Endothelial cell of umbilical vein (primary cell): ENCODE results near the gene SLC35A2. TPM values are rescaled to one million over a fixed set of nuclear protein-coding genes. Genes with fewer than 3 reads are reported as not detected.

Experiments used
- BruUV-seq: library from RNA; stranded (reverse); fragments of 400-500 nt; replicated peaks from 2 replicates; lab custom pipeline; 2021; lab: Mats Ljungman, UMichigan
- CTCF ChIA-PET: fragments of 300-600, 350-600 bp; sonication (Branson Sonifier 250); formaldehyde crosslinking; loops from one replicate; lab custom pipeline; 2021; ENCODE audit warnings: antibody characterized with exemption, inconsistent platforms; lab: Charles Lee
- POLR2A ChIA-PET: fragments of 300-600, 350-600 bp; sonication (Branson Sonifier 250); formaldehyde crosslinking; loops from one replicate; lab custom pipeline; 2021; ENCODE audit warnings: antibody characterized with exemption, inconsistent platforms; lab: Charles Lee
- DNase-seq: peaks from one replicate; pipeline ENCODE4 v3.0.0-alpha.2; 2011; ENCODE audit warnings: low read depth, low spot score
- FAIRE-seq: peaks from 2 replicates; lab custom pipeline; 2011; peaks lifted over from hg19 to GRCh38; lab: Jason Lieb, UNC
- H2AFZ ChIP-seq: 2 replicates; pipeline ENCODE4 v1.6.0; 2012; ENCODE audit warnings: low read depth, low read length, control low read depth, inconsistent platforms
- H3K27ac ChIP-seq: 2 replicates; pipeline ENCODE4 v1.5.1; 2011; ENCODE audit warnings: low read depth, mild to moderate bottlenecking, control low read depth, low read length, moderate library complexity; ENCODE audit not compliant: insufficient read depth
- H3K27me3 ChIP-seq, 2 experiments: 2 replicates each; pipeline versions ENCODE4 v1.6.0 to v1.6.1; 2011; ENCODE audit warnings: low read length in 2 of 2, mixed read lengths in 1 of 2; ENCODE audit not compliant: control insufficient read depth in 2 of 2, insufficient read depth in 2 of 2
- H3K36me3 ChIP-seq, 2 experiments: 2 replicates in 1 of 2; 3 replicates in 1 of 2; pipeline ENCODE4 v1.5.1; 2011; ENCODE audit warnings: low read length in 2 of 2, mild to moderate bottlenecking in 1 of 2, moderate library complexity in 1 of 2; ENCODE audit not compliant: control insufficient read depth in 2 of 2, insufficient read depth in 2 of 2; ENCODE audit errors: extremely low read depth in 1 of 2
- H3K4me1 ChIP-seq: 3 replicates; pipeline ENCODE4 v1.5.1; 2011; ENCODE audit warnings: mild to moderate bottlenecking, low read length; ENCODE audit not compliant: control insufficient read depth, insufficient read depth; ENCODE audit errors: extremely low read depth
- H3K4me2 ChIP-seq: 2 replicates; pipeline ENCODE4 v1.6.1; 2011; ENCODE audit warnings: low read length, control low read depth, mixed read lengths; ENCODE audit not compliant: insufficient read depth
- H3K4me3 ChIP-seq, 3 experiments: fragments of 200-600 bp in 1 of 3; sonication (generic), shearing (Covaris generic) in 1 of 3; replicated peaks in 1 of 3; 2 replicates each; pipeline ENCODE4 v1.5.1; 2011 to 2016; ENCODE audit warnings: control low read depth in 3 of 3, low read length in 3 of 3, mild to moderate bottlenecking in 2 of 3, inconsistent platforms in 1 of 3, low read depth in 1 of 3, moderate library complexity in 1 of 3; ENCODE audit not compliant: insufficient read depth in 1 of 3
- H3K79me2 ChIP-seq: 2 replicates; pipeline ENCODE4 v1.6.0; 2012; ENCODE audit warnings: low read length, inconsistent platforms; ENCODE audit not compliant: control insufficient read depth, insufficient read depth
- H3K9ac ChIP-seq: replicated peaks from 2 replicates; pipeline ENCODE3; 2011; ENCODE audit warnings: low read length, control low read depth; ENCODE audit not compliant: insufficient read depth; ENCODE audit errors: extremely low read depth
- H3K9me1 ChIP-seq: replicated peaks from 3 replicates; pipeline ENCODE4 v1.6.0; 2011; ENCODE audit warnings: mild to moderate bottlenecking, low read length; ENCODE audit not compliant: control insufficient read depth, insufficient read depth; ENCODE audit errors: extremely low read depth
- H3K9me3 ChIP-seq: replicated peaks from 2 replicates; pipeline ENCODE4 v1.5.1; 2012; ENCODE audit warnings: low read length, inconsistent platforms; ENCODE audit not compliant: control insufficient read depth, insufficient read depth
- H4K20me1 ChIP-seq: replicated peaks from 2 replicates; pipeline ENCODE3; 2011; ENCODE audit warnings: mild to moderate bottlenecking, low read length; ENCODE audit not compliant: control insufficient read depth, insufficient read depth; ENCODE audit errors: extremely low read depth
- CTCF ChIP-seq, 2 donors: IDR thresholded peaks; 1 replicate in 1 of 2; 2 replicates in 1 of 2; pipeline ENCODE4 v1.5.1; 2011; ENCODE audit warnings: low read length in 2 of 2, mild to moderate bottlenecking in 2 of 2, moderate library complexity in 2 of 2, control low read depth in 1 of 2, inconsistent platforms in 1 of 2, low read depth in 1 of 2; ENCODE audit not compliant: insufficient read depth in 1 of 2; ENCODE audit errors: extremely low read depth in 1 of 2
- EZH2 ChIP-seq: IDR thresholded peaks from 2 replicates; pipeline ENCODE4 v1.6.1; 2012; ENCODE audit warnings: borderline replicate concordance, low read depth, mild to moderate bottlenecking, moderate library complexity, low read length, inconsistent platforms; ENCODE audit not compliant: severe bottlenecking
- FOS ChIP-seq: IDR thresholded peaks from 2 replicates; pipeline ENCODE4 v1.6.1; 2011; ENCODE audit warnings: mild to moderate bottlenecking, low read length, moderate library complexity, borderline replicate concordance; ENCODE audit not compliant: insufficient read depth
- GATA2 ChIP-seq: IDR thresholded peaks from 2 replicates; pipeline ENCODE4 v1.7.0; 2011; ENCODE audit warnings: low read depth, mild to moderate bottlenecking, moderate library complexity, mixed read lengths, low read length; ENCODE audit not compliant: insufficient read length, insufficient read depth
- JUN ChIP-seq: IDR thresholded peaks from 2 replicates; pipeline ENCODE4 v1.6.1; 2011; ENCODE audit warnings: borderline replicate concordance, low read depth; ENCODE audit not compliant: insufficient read length, insufficient read depth
- MAX ChIP-seq: IDR thresholded peaks from 2 replicates; pipeline ENCODE4 v1.6.1; 2011; ENCODE audit not compliant: insufficient read depth, insufficient read length
- MYC ChIP-seq: IDR thresholded peaks from one replicate; pipeline ENCODE4 v1.6.1; 2011; ENCODE audit warnings: mild to moderate bottlenecking, low read depth, low read length
- POLR2A ChIP-seq: IDR thresholded peaks from 2 replicates; pipeline ENCODE4 v1.6.1; 2012; ENCODE audit warnings: low read depth, mild to moderate bottlenecking, control low read depth, low read length
- POLR2AphosphoS5 ChIP-seq: IDR thresholded peaks from 2 replicates; pipeline ENCODE4 v1.6.1; 2012; ENCODE audit warnings: low read depth, mild to moderate bottlenecking, control low read depth, low read length, moderate library complexity; ENCODE audit not compliant: insufficient read depth
- dilution Hi-C: fragments of 300-500 bp; cut with MboI; formaldehyde crosslinking; loops from one replicate; pipeline ENCODE4 v1.15.0; 2019; ENCODE audit warnings: low sequenced_read_pairs; ENCODE audit not compliant: extremely low pct_ligation_motif_present
- intact Hi-C: fragments of 100-400 bp; cut with micrococcal nuclease; formaldehyde crosslinking; loops from one replicate; pipeline ENCODE4 v1.10.0; 2022
- polyA plus RNA-seq, 4 experiments: library from polyadenylated mRNA; depleted of rRNA in 3 of 4; stranded (reverse) in 3 of 4; unstranded in 1 of 4; fragments of >200 nt; gene quantifications; 2 replicates each; pipeline versions ENCODE4 v1.2.1 to v1.2.3, GENCODE V29; 2011 to 2012; ENCODE audit warnings: missing spikeins in 1 of 4
- total RNA-seq: library from RNA; stranded (reverse); gene quantifications from 2 replicates; pipeline ENCODE4 v1.2.3, GENCODE V29; 2021

The SLC35A2 gene
- total and polyA plus RNA-seq, 2 donors (not counting 3 experiments of a cell fraction or from before 2014, with no cell fraction given) = 31.4 to 64.5 TPM

- no TSS peak for BruUV-seq
- peaks cover 39% of the 10 kb centered on the region for H3K79me2 ChIP-seq
- FAIRE-seq = no peak
Observed at GRCh38 chrX:48940404-48940955, 29.0 kb upstream of the SLC35A2 start.

More at GRCh38 chrX:48940404-48940955, 29.0 kb upstream of the SLC35A2 start:
- no peak overlapping the region for H3K9ac ChIP-seq
- peaks cover 0 to 16% of the 10 kb centered on the region in 2 experiments for H3K36me3 ChIP-seq
- no peaks in the 10 kb centered on the region for H3K9me3 ChIP-seq
- H3K4me3 ChIP-seq = no peak overlapping the region
- DNase-seq = no peak
- CTCF ChIA-PET = no interaction called here
- TF ChIP-seq MYC (no peak), JUN (no peak), FOS (no peak), MAX (no peak), CTCF (IDR thresholded peaks at IDR 0.05; ENCODE audit: extremely low read depth in 1 of 2, insufficient read depth in 1 of 2, low read depth in 1 of 2, low read length in 2 of 2) (no peak), POLR2A (no peak), POLR2AphosphoS5 (no peak), GATA2 (no peak), EZH2 (no peak)
- no peaks in the 10 kb centered on the region for H3K27me3 ChIP-seq
- dilution Hi-C loops = no loop called here
- POLR2A ChIA-PET = no interaction called here
- no peak overlapping the region for H3K27ac ChIP-seq
- H3K9me1 ChIP-seq = no peaks in the 10 kb centered on the region
- H3K4me2 ChIP-seq = no peak overlapping the region
- H2AFZ ChIP-seq = no peak overlapping the region
- no peaks in the 10 kb centered on the region for H3K4me1 ChIP-seq
- intact Hi-C loops = no loop called here
- H4K20me1 ChIP-seq = no peaks in the 10 kb centered on the region
